Measurements from ENCODE around the gene MRPL55.
"Not testable (repeated sequence)": the region's sequence is repeated elsewhere in the genome, so short reads cannot be mapped to it uniquely, and the experiment has no call there.

Gene MRPL55

GRCh38 chr1:228120351-228120750 is 11.3 kb upstream of the MRPL55 start:
- DNase-seq = no peak

- DNase-seq = no peak
Measured at GRCh38 chr1:228118040-228118439, 8.9 kb upstream of the MRPL55 start.

GRCh38 chr1:228117335-228117734 is 8.2 kb upstream of the MRPL55 start:
- no peak for DNase-seq

- no peak for DNase-seq
Measured at GRCh38 chr1:228114827-228115226, 5.7 kb upstream of the MRPL55 start.

GRCh38 chr1:228112617-228113016 is 3.5 kb upstream of the MRPL55 start:
- DNase-seq = no peak

GRCh38 chr1:228112167-228112566 is 3.1 kb upstream of the MRPL55 start:
- DNase-seq = no peak

- DNase-seq = not testable (repeated sequence)
Measured at GRCh38 chr1:228111315-228111714, 2.2 kb upstream of the MRPL55 start.

GRCh38 chr1:228110556-228110955 is 1.5 kb upstream of the MRPL55 start:
- DNase-seq = no peak

GRCh38 chr1:228109962-228110488 is 926 bp upstream of the MRPL55 start:
- no peak for DNase-seq

- no peak for DNase-seq
Measured at GRCh38 chr1:228108742-228109072, 392 bp downstream of the MRPL55 start.

GRCh38 chr1:228108055-228108690 is 926 bp downstream of the MRPL55 start:
- DNase-seq = no peak

- DNase-seq = no peak
Measured at GRCh38 chr1:228107636-228108035, 1.5 kb downstream of the MRPL55 start.

- DNase-seq = no peak
Measured at GRCh38 chr1:228106800-228107054, 2.4 kb downstream of the MRPL55 start.

GRCh38 chr1:228105996-228106799 is 2.9 kb downstream of the MRPL55 start:
- DNase-seq = no peak

GRCh38 chr1:228105270-228105995 is 3.7 kb downstream of the MRPL55 start:
- no peak for DNase-seq

GRCh38 chr1:228104526-228105269 is 4.4 kb downstream of the MRPL55 start:
- DNase-seq = no peak

GRCh38 chr1:228102791-228103620 is 6.1 kb downstream of the MRPL55 start, which contains the start of gene C1orf35:
Gene C1orf35, minus strand, starts transcription at chr1:228103325. Its CDS starts 98 bp downstream, at chr1:228103227.
- DNase-seq = peak; percentile 94 to 95

GRCh38 chr1:228101994-228102790 is 6.9 kb downstream of the MRPL55 start:
- DNase-seq = peak; percentile 64 to 69

- peak in 1 of 2 donors; percentile 45 for DNase-seq
Measured at GRCh38 chr1:228101614-228101993, 7.5 kb downstream of the MRPL55 start.

- DNase-seq = no peak
Measured at GRCh38 chr1:228100822-228101613, 8.1 kb downstream of the MRPL55 start.
